SU-DHL-6 (cell line): ENCODE measurements around the gene TCF20.

Source experiments
- H2AFZ ChIP-seq: fragments of 200-600 bp; sonication (generic); 2 replicates; pipeline ENCODE4 v1.6.1; 2014; ENCODE audit warnings: low read depth, mild to moderate bottlenecking, moderate library complexity, mixed read lengths, antibody characterized with exemption, low read length; ENCODE audit not compliant: severe bottlenecking
- H3F3A ChIP-seq: fragments of 200-600 bp; shearing (Covaris generic); 2 replicates; pipeline ENCODE4 v1.6.0; 2016; ENCODE audit warnings: antibody characterized with exemption, mild to moderate bottlenecking; ENCODE audit not compliant: insufficient read depth
- H3K27ac ChIP-seq: fragments of 200-600 bp; sonication (generic); 2 replicates; pipeline ENCODE4 v1.5.1; 2016; ENCODE audit warnings: low read depth, mild to moderate bottlenecking, low read length, moderate library complexity, mixed read lengths
- H3K27me3 ChIP-seq: fragments of 200-600 bp; sonication (generic), shearing (Covaris generic); 2 replicates; pipeline ENCODE4 v1.6.0; 2014; ENCODE audit warnings: mild to moderate bottlenecking, low read length
- H3K36me3 ChIP-seq: fragments of 200-600 bp; sonication (generic); 2 replicates; pipeline ENCODE4 v1.6.1; 2014; ENCODE audit warnings: mild to moderate bottlenecking, low read length, mixed read lengths
- H3K4me2 ChIP-seq: fragments of 300-600, 200-600 bp; shearing (Covaris generic), sonication (generic); 2 replicates; pipeline ENCODE4 v1.6.0; 2014; ENCODE audit warnings: low read length, low read depth, mild to moderate bottlenecking; ENCODE audit not compliant: poor library complexity, severe bottlenecking
- H3K4me3 ChIP-seq: fragments of 200-600 bp; sonication (generic); 2 replicates; pipeline ENCODE4 v1.5.1; 2014; ENCODE audit warnings: antibody characterized with exemption, low read length, mild to moderate bottlenecking, mixed read lengths; ENCODE audit not compliant: insufficient read depth, poor library complexity, severe bottlenecking
- H3K79me2 ChIP-seq: fragments of 200-600 bp; sonication (generic); 2 replicates; pipeline ENCODE4 v1.6.1; 2014; ENCODE audit warnings: mild to moderate bottlenecking, low read length, moderate library complexity; ENCODE audit not compliant: insufficient read depth
- H3K9ac ChIP-seq: fragments of 200-600 bp; sonication (generic); 2 replicates; pipeline ENCODE4 v1.7.0; 2014; ENCODE audit warnings: mild to moderate bottlenecking, low read length
- H3K9me2 ChIP-seq: fragments of 200-600 bp; sonication (generic); replicated peaks from 2 replicates; pipeline ENCODE4 v1.6.1; 2014; ENCODE audit warnings: low read length; ENCODE audit not compliant: insufficient read depth
- H3K9me3 ChIP-seq: fragments of 200-600 bp; sonication (generic); 2 replicates; pipeline ENCODE4 v1.6.1; 2014; ENCODE audit warnings: low read length, mixed read lengths; ENCODE audit not compliant: insufficient read depth
- H4K20me1 ChIP-seq: fragments of 200-600 bp; sonication (generic); 2 replicates; pipeline ENCODE4 v1.6.1; 2014; ENCODE audit warnings: low read depth, mild to moderate bottlenecking, antibody characterized with exemption, low read length, moderate library complexity, mixed read lengths
- CTCF ChIP-seq: fragments of 200-600 bp; sonication (generic); IDR thresholded peaks from one replicate; pipeline ENCODE4 v1.5.1; 2017; ENCODE audit warnings: antibody characterized with exemption, mild to moderate bottlenecking, low read length, moderate library complexity; ENCODE audit not compliant: insufficient read depth, poor library complexity, severe bottlenecking
- EZH2phosphoT487 ChIP-seq: fragments of 200-600 bp; sonication (generic), shearing (Covaris generic); conservative IDR thresholded peaks from 2 replicates; pipeline ENCODE4 v1.6.1; 2018; ENCODE audit warnings: mild to moderate bottlenecking, antibody characterized with exemption, low read length, moderate library complexity, mixed read lengths

TCF20 gene

GRCh38 chr22:42263944-42264343 lies 6.5 kb downstream of the TCF20 start:
- no peak overlapping the region for H3K4me2 ChIP-seq
- TF ChIP-seq EZH2phosphoT487 (no peak), CTCF (no peak)
- H3K79me2 ChIP-seq: peaks cover 97% of the 10 kb centered on the region

GRCh38 chr22:42262964-42263363 lies 7.5 kb downstream of the TCF20 start:
- TF ChIP-seq EZH2phosphoT487: no peak
- TF ChIP-seq CTCF: no peak
- no peaks in the 10 kb centered on the region for H3K9me2 ChIP-seq
- peaks cover 97% of the 10 kb centered on the region for H3K79me2 ChIP-seq
- H3K4me2 ChIP-seq: no peak overlapping the region
- H3K27me3 ChIP-seq: no peaks in the 10 kb centered on the region
- H4K20me1 ChIP-seq: peaks cover 29% of the 10 kb centered on the region
- no peak overlapping the region for H2AFZ ChIP-seq
- no peak overlapping the region for H3K27ac ChIP-seq
- H3K36me3 ChIP-seq: no peaks in the 10 kb centered on the region
- H3K4me3 ChIP-seq: no peak overlapping the region
- no peaks in the 10 kb centered on the region for H3K9me3 ChIP-seq
- no peak overlapping the region for H3K9ac ChIP-seq
- H3F3A ChIP-seq: no peaks in the 10 kb centered on the region

More at GRCh38 chr22:42263944-42264343, 6.5 kb downstream of the TCF20 start:
- Histone ChIP-seq H3K9ac (no peak overlapping the region), H3K36me3 (no peaks in the 10 kb centered on the region), H3K4me3 (no peak overlapping the region), H3F3A (peaks cover 8% of the 10 kb centered on the region; the same call in 1 of the 2 replicates), H3K9me2 (no peaks in the 10 kb centered on the region), H3K27ac (no peak overlapping the region), H2AFZ (no peak overlapping the region), H3K27me3 (no peaks in the 10 kb centered on the region), H4K20me1 (peaks cover 33% of the 10 kb centered on the region), H3K9me3 (no peaks in the 10 kb centered on the region)

GRCh38 chr22:42261296-42261695 lies 9.2 kb downstream of the TCF20 start:
- no peak overlapping the region for H2AFZ ChIP-seq
- TF ChIP-seq EZH2phosphoT487 (no peak), CTCF (no peak)
- no peaks in the 10 kb centered on the region for H3K36me3 ChIP-seq
- no peaks in the 10 kb centered on the region for H3K9me2 ChIP-seq
- no peaks in the 10 kb centered on the region for H3K9me3 ChIP-seq
- peaks cover 29% of the 10 kb centered on the region for H4K20me1 ChIP-seq
- no peak overlapping the region for H3K27ac ChIP-seq
- H3K9ac ChIP-seq: no peak overlapping the region
- no peaks in the 10 kb centered on the region for H3F3A ChIP-seq
- no peak overlapping the region for H3K4me2 ChIP-seq
- no peak overlapping the region for H3K4me3 ChIP-seq
- H3K79me2 ChIP-seq: peaks cover 97% of the 10 kb centered on the region
- no peaks in the 10 kb centered on the region for H3K27me3 ChIP-seq

GRCh38 chr22:42258126-42258525 lies 12.3 kb downstream of the TCF20 start:
- H3K27me3 ChIP-seq: no peaks in the 10 kb centered on the region
- TF ChIP-seq EZH2phosphoT487: no peak
- TF ChIP-seq CTCF: no peak
- H3K9ac ChIP-seq: no peak overlapping the region
- H3K36me3 ChIP-seq: no peaks in the 10 kb centered on the region
- no peaks in the 10 kb centered on the region for H3K9me3 ChIP-seq
- no peaks in the 10 kb centered on the region for H3F3A ChIP-seq
- H3K4me2 ChIP-seq: no peak overlapping the region
- no peak overlapping the region for H2AFZ ChIP-seq
- peaks cover 19% of the 10 kb centered on the region for H4K20me1 ChIP-seq
- peaks cover 98% of the 10 kb centered on the region for H3K79me2 ChIP-seq
- no peak overlapping the region for H3K4me3 ChIP-seq
- H3K9me2 ChIP-seq: no peaks in the 10 kb centered on the region
- H3K27ac ChIP-seq: no peak overlapping the region
